ENCODE data around the gene USP10.
"Not testable (repeated sequence)": the region's sequence is repeated elsewhere in the genome, so short reads cannot be mapped to it uniquely, and the experiment has no call there.

The USP10 gene

GRCh38 chr16:84735849-84736586 lies 36.2 kb downstream of the USP10 start:
- Histone ChIP-seq H3K4me2 (ENCODE audit: low read length) (no peak overlapping the region), H3K4me3 (ENCODE audit: low read length) (no peak overlapping the region), H3K4me1 (ENCODE audit: control insufficient read depth, insufficient read depth, low read length) (peaks cover 64% of the 10 kb centered on the region), H3K9ac (ENCODE audit: low read depth, low read length) (no peak overlapping the region), H3K27me3 (ENCODE audit: control insufficient read depth, insufficient read depth, low read length) (no peaks in the 10 kb centered on the region), H3K36me3 (ENCODE audit: insufficient read depth, low read length) (peaks cover 11% of the 10 kb centered on the region), H3K9me3 (replicated peaks; ENCODE audit: low read length) (no peaks in the 10 kb centered on the region)

- Histone ChIP-seq H3K4me1 (ENCODE audit: control insufficient read depth, insufficient read depth, low read length) (peaks cover 58% of the 10 kb centered on the region), H3K9me3 (replicated peaks; ENCODE audit: low read length) (no peaks in the 10 kb centered on the region), H3K9ac (ENCODE audit: low read depth, low read length) (no peak overlapping the region), H3K27me3 (ENCODE audit: control insufficient read depth, insufficient read depth, low read length) (no peaks in the 10 kb centered on the region), H3K4me3 (ENCODE audit: low read length) (no peak overlapping the region), H3K4me2 (ENCODE audit: low read length) (no peak overlapping the region), H3K36me3 (ENCODE audit: insufficient read depth, low read length) (peaks cover 12% of the 10 kb centered on the region)
Observed at GRCh38 chr16:84737192-84738011, 37.6 kb downstream of the USP10 start.

DNA sequence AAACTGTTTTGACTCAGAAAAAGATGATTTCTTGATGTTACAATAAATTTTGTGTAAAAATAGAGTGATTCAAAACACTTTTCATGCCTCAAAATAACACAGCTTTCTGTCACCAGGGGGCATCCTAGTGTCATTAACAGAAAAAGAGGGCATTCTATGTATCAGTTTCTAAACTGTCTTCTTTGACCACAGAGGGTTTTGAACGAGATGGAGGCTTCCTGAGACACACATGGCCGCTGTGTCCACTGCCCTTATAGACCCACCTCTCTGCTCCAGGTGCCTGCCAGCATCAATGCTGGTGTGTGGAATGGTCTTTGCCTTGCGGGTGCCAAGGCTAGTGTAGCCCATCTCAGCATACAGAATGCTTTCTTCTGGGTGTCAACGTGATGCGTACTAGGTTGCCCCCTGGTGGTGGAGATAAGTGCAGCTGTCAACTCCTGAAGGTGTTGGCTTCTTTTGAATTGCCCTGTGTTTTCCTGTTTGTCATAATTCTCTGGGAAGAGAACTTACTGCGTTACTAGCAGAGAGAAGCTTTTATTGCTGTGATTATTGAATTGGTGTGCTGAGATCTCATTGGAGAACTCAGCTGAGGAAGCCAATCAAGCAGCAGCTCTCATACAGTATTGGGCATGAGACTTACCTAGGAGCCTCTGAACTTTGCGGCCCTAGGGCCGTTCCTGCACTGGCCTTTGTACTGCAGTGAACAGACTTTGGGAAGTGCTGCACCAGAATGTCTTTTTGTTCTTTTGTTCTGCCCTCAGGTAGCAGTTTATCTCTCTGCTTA lies 38.6 kb downstream of the USP10 start:
- Histone ChIP-seq H3K9me3 (replicated peaks; ENCODE audit: low read length) (no peaks in the 10 kb centered on the region), H3K9ac (ENCODE audit: low read depth, low read length) (no peak overlapping the region), H3K27me3 (ENCODE audit: control insufficient read depth, insufficient read depth, low read length) (no peaks in the 10 kb centered on the region), H3K4me2 (ENCODE audit: low read length) (no peak overlapping the region), H3K36me3 (ENCODE audit: insufficient read depth, low read length) (peaks cover 15% of the 10 kb centered on the region), H3K4me3 (ENCODE audit: low read length) (no peak overlapping the region), H3K4me1 (ENCODE audit: control insufficient read depth, insufficient read depth, low read length) (peaks cover 48% of the 10 kb centered on the region)

- Histone ChIP-seq H3K27me3 (ENCODE audit: control insufficient read depth, insufficient read depth, low read length) (no peaks in the 10 kb centered on the region), H3K36me3 (ENCODE audit: insufficient read depth, low read length) (peaks cover 4% of the 10 kb centered on the region), H3K9me3 (replicated peaks; ENCODE audit: low read length) (no peaks in the 10 kb centered on the region), H3K9ac (ENCODE audit: low read depth, low read length) (peak overlapping the region; percentile 39), H3K4me1 (ENCODE audit: control insufficient read depth, insufficient read depth, low read length) (peaks cover 43% of the 10 kb centered on the region), H3K4me3 (ENCODE audit: low read length) (no peak overlapping the region), H3K4me2 (ENCODE audit: low read length) (peak overlapping the region; percentile 74)
Observed at GRCh38 chr16:84739349-84740124, 39.7 kb downstream of the USP10 start.

GRCh38 chr16:84740596-84741116 lies 40.9 kb downstream of the USP10 start:
- Histone ChIP-seq H3K9me3 (replicated peaks; ENCODE audit: low read length) (no peaks in the 10 kb centered on the region), H3K4me3 (ENCODE audit: low read length) (no peak overlapping the region), H3K9ac (ENCODE audit: low read depth, low read length) (peak overlapping the region; percentile 9), H3K4me2 (ENCODE audit: low read length) (no peak overlapping the region), H3K36me3 (ENCODE audit: insufficient read depth, low read length) (peaks cover 8% of the 10 kb centered on the region), H3K27me3 (ENCODE audit: control insufficient read depth, insufficient read depth, low read length) (no peaks in the 10 kb centered on the region), H3K4me1 (ENCODE audit: control insufficient read depth, insufficient read depth, low read length) (peaks cover 43% of the 10 kb centered on the region)

DNA sequence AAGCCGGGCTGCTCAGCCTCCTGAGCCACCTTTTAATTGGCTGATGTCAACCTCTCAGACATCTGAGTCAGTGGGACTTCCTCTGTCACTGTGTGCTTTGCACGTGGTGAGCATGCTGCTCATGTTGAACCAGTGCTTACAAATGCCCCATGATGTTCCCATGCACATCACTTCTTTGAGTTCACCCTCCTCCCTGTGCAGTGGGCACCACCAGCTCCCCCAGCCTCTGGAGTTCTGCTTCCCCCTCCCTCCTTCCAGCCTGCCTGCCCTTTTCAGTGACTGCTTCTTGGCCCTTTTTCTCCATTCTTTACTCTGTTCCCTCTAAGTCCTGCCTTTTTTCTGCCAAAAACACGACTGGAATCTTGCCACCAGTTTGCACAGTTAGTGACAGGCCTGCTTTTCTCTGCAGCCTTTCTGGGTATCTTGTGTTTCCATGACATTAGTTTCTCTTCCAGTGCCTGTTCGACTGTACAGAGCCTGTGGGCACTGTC lies 41.6 kb downstream of the USP10 start:
- no peaks in the 10 kb centered on the region for H3K27me3 ChIP-seq (ENCODE audit: control insufficient read depth, insufficient read depth, low read length)
- H3K36me3 ChIP-seq (ENCODE audit: insufficient read depth, low read length) = peaks cover 10% of the 10 kb centered on the region
- no peak overlapping the region for H3K9ac ChIP-seq (ENCODE audit: low read depth, low read length)
- H3K9me3 ChIP-seq (replicated peaks; ENCODE audit: low read length) = no peaks in the 10 kb centered on the region
- no peak overlapping the region for H3K4me3 ChIP-seq (ENCODE audit: low read length)
- H3K4me2 ChIP-seq (ENCODE audit: low read length) = no peak overlapping the region
- peaks cover 37% of the 10 kb centered on the region for H3K4me1 ChIP-seq (ENCODE audit: control insufficient read depth, insufficient read depth, low read length)

DNA sequence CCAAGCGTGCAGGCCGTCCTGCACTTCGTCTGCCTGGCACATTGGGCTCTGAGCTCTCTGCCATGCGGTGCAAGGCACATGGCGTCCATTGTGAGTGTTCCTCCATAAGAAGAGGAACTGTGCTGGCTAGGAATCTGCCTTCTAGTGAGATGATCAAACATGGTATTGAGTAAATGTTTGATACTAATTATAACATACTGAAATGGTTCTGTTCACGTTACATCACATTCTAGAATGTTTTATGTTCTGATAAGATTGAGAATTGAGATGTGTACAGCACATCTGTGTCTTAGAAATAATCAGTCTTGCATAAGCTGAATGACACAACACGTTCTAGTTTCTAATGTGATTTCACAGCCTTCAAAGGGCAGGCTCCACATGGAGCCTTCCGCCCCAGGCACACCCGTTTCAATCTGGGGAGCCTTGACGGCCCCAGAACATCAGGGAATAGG lies 42.9 kb downstream of the USP10 start:
- Histone ChIP-seq H3K36me3 (ENCODE audit: insufficient read depth, low read length) (peaks cover 15% of the 10 kb centered on the region), H3K4me2 (ENCODE audit: low read length) (no peak overlapping the region), H3K4me1 (ENCODE audit: control insufficient read depth, insufficient read depth, low read length) (peaks cover 35% of the 10 kb centered on the region), H3K27me3 (ENCODE audit: control insufficient read depth, insufficient read depth, low read length) (no peaks in the 10 kb centered on the region), H3K9ac (ENCODE audit: low read depth, low read length) (no peak overlapping the region), H3K9me3 (replicated peaks; ENCODE audit: low read length) (no peaks in the 10 kb centered on the region), H3K4me3 (ENCODE audit: low read length) (no peak overlapping the region)

DNA sequence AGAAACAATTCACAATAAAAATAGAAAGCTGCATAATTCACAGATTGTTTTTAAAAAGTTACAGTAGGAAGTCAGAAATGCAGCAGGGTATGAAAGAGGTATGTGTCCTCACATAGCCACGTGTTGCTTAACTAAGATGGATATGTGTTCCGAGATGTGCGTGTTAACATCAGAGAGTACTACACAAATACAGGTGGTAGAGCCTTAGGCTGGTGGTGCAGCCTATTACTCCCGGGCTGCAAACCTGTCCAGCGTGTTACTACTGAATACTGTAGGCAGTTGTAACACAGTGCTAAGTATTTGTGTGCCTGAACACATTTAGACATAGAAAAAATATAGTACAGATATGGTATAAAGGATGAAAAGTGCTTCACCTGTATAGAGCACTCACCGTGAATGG lies 46.4 kb downstream of the USP10 start:
- Histone ChIP-seq H3K9ac (ENCODE audit: low read depth, low read length) (no peak overlapping the region), H3K4me2 (ENCODE audit: low read length) (no peak overlapping the region), H3K4me3 (ENCODE audit: low read length) (no peak overlapping the region), H3K27me3 (ENCODE audit: control insufficient read depth, insufficient read depth, low read length) (no peaks in the 10 kb centered on the region), H3K9me3 (replicated peaks; ENCODE audit: low read length) (no peaks in the 10 kb centered on the region), H3K4me1 (ENCODE audit: control insufficient read depth, insufficient read depth, low read length) (peaks cover 7% of the 10 kb centered on the region), H3K36me3 (ENCODE audit: insufficient read depth, low read length) (peaks cover 15% of the 10 kb centered on the region)

GRCh38 chr16:84746875-84747274 lies 47.1 kb downstream of the USP10 start:
- H3K36me3 ChIP-seq (ENCODE audit: insufficient read depth, low read length) = peaks cover 17% of the 10 kb centered on the region

DNA sequence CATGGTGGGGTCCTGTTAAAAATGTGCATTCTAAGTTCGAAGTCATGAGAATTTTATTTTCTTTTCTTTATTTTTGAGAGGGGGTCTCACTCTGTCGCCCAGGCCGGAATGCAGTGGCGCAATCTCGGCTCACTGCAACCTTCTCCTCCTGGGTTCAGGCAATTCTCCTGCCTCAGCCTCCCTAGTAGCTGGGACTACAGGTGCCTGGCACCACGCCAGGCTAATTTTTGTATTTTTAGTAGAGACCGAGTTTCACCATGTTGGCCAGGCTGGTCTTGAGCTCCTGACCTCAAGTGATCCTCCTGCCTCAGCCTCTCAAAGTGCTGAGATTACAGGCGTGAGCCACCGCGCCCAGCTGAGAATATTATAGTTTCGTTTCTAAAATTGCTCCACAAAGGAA lies 48.4 kb downstream of the USP10 start:
- Histone ChIP-seq H3K36me3 (ENCODE audit: insufficient read depth, low read length) (peaks cover 14% of the 10 kb centered on the region), H3K4me1 (ENCODE audit: control insufficient read depth, insufficient read depth, low read length) (peaks cover 14% of the 10 kb centered on the region)
- not testable (repeated sequence) for H3K27me3 ChIP-seq (ENCODE audit: control insufficient read depth, insufficient read depth, low read length); H3K4me3 ChIP-seq (ENCODE audit: low read length); H3K9ac ChIP-seq (ENCODE audit: low read depth, low read length); H3K4me2 ChIP-seq (ENCODE audit: low read length); H3K9me3 ChIP-seq (replicated peaks; ENCODE audit: low read length)

More at GRCh38 chr16:84746875-84747274, 47.1 kb downstream of the USP10 start:
- Histone ChIP-seq H3K9ac (ENCODE audit: low read depth, low read length) (no peak overlapping the region), H3K4me2 (ENCODE audit: low read length) (no peak overlapping the region), H3K4me1 (ENCODE audit: control insufficient read depth, insufficient read depth, low read length) (peaks cover 8% of the 10 kb centered on the region), H3K4me3 (ENCODE audit: low read length) (no peak overlapping the region), H3K9me3 (replicated peaks; ENCODE audit: low read length) (no peaks in the 10 kb centered on the region), H3K27me3 (ENCODE audit: control insufficient read depth, insufficient read depth, low read length) (no peaks in the 10 kb centered on the region)

Data from skeletal muscle satellite cell (primary cell).